Glomerular visceral epithelial cell (primary cell): ENCODE results near the gene CD34.
"Not testable (repeated sequence)": the region's sequence is repeated elsewhere in the genome, so short reads cannot be mapped to it uniquely, and the experiment has no call there.

Experiments used
- DNase-seq: peaks from one replicate; pipeline ENCODE4 v3.0.0-alpha.2; 2016; ENCODE audit errors: extremely low spot score

The CD34 gene

DNA sequence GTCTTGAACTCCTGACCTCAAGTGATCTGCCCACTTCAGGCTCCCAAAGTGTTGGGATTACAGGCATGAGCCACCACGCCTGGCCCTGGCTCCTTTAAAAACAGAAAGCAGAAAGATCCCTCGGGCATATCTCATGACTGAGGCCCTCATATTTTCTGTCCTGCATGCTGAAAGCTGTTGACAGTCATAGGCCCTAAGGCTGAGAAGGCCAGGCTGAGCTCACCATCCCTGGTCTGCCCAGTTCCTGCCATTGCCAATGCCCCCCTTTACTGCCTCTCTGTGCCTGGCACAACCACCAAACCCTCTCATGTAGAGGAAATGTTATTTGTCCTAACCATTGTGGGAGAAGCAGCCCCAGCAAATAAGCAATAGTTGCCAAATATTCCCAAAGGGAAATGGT lies 12.7 kb downstream of the CD34 start:
- no peak for DNase-seq

DNA sequence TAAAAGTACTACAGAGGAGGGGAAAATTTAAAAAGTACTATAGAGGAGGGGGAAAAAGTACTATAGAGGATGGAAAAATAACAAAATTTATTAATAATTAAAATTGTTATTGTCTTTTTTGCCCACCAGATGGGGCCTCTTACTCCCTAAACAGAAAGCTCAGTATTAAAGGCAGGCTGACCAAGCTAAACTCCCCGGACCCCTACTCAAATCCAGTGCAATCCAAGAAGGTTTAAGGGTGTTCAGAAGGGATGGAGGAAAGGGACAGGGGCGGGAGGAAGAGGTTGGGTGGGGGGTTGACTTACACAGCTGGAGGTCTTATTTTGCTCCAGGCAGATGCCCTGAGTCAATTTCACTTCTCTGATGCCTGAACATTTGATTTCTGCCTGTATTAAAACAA lies 13.7 kb downstream of the CD34 start:
- no peak for DNase-seq

DNA sequence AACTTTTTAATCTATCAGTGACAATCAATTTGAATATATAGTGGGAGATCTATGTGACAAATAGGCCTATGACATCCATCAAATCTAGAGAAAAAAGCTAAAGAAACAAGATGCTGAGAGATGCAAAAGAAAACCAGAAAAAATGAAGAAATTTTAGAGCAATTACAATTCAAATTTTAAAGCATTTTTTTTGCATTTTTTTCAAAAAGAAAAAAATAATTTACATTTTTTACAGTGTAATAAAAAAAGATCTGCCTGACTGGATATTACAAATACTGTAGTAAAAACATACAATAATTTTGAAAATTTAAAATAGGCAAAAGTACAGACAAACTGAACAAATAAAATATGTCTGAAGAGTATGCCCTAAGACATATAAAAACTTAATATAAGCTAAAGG lies 14.4 kb downstream of the CD34 start:
- DNase-seq: no peak

DNA sequence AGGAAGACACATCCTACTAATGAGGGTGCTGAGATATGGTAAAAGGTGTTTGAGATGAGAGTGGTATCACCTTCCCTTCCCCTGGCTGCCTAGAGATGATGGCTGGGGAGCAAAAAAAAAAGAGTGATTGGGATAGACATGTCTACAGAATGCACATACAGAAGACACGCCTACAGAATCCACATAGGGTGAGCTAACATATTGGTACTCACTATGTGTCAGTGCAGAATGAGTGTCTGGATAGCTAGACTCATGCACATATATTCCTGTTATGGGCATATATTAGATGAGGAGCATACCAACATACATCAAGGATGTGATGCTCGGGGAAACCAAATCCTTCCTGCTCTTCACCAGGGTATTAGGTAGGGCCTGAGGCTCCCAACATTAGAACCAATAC lies 16.2 kb downstream of the CD34 start:
- no peak for DNase-seq

DNA sequence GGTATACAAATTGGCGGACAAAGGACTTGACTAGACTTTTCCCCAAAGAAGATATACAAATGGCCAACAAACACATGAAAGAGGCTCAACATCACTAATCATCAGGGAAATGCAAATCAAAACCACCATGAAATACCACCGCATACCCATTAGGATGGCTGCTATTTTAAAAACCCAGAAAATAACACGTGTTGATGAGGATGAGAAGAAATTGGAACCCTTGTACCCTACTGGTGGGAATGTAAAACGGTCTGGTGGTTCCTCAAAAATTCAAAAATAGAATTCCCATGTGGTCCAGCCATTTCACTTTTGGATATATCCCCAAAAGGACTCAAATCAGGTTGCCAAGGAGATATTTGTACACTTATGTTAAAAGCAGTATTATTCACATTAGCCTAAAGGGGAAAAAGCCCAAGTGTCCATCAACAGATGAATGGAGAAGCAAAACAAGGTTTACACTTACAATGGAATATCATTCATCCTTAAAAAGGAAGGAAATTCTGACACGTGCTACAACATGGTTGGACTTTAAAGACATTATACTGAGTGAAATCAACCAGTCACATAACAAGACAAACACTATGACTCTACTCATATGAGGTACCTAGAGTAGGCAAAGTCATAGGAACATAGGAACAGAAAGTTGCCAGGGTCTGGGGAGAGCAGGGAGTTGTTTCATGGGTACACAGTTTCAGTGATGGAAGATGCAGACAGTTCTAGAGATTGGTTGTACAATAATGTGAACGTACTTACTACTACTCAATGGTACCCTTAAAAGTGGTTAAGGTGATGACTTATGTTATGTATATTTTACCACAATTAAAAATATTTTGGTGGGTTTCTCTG lies 17.0 kb downstream of the CD34 start:
- no peak for DNase-seq

DNA sequence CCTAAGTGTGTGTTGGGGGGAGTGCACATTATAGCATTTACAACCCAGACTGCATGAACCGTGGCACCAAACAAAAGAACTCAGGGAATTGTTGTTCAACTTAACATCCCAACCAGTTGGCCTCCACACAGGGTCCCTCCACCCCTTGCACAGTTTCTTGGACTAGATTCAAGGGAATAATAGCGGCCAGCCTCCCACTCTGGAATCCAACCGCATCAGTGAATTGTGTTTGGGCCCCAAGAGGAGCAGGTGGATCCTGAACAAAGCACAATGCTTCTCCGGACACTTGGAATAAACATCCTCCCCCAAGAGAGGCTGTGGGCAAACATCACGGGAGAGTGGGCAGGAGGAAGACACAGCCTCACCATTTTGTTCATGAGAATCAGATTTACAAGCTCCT lies 18.2 kb downstream of the CD34 start:
- DNase-seq: no peak

DNA sequence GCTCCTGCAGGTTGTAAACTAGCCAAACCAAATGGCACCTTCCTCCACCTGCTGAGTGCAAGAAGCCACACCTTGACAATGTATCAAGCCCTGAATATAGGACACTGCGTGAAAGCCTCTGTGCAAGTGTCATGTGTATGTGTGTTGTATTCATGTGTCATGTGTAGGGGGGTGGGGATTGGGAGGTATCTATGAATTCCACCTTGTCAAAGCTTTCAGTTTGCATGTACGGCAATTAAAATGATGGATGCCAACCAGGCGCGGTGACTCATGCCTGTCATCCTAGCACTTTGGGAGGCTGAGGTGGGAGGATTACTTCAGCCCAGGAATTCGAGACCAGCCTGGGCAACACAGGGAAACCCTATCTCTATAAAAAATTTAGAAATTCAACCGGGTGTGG lies 19.8 kb downstream of the CD34 start:
- no peak for DNase-seq

DNA sequence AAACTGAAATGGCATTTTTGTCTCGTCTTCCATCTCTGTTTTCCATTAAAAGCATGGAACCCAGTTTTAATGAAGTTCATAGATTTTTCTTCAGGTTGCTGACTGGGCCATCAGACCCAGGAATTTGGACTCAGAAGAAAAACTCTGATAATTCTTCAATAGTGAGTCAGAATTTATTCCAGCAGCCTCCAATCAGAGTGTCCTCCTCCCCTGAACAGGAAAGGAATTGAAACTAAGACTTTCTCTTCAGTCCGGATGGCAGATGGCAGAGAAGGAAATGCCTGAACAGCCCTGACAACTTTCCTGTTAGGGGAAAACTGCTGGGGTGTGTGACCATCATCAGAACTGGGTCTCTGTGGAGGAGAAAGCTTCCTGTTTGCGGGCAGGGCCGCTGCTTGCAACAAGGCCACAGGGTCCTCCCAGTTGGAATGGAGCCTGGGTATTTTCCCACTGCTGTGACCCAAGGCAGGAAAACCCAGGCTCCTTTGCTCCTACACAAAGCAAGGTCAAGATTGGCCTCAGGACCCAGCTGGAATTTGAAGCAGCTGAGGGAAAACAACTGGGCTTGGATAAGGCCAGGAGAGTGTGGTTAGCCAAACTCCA lies 20.7 kb downstream of the CD34 start:
- peak; percentile 84 for DNase-seq

DNA sequence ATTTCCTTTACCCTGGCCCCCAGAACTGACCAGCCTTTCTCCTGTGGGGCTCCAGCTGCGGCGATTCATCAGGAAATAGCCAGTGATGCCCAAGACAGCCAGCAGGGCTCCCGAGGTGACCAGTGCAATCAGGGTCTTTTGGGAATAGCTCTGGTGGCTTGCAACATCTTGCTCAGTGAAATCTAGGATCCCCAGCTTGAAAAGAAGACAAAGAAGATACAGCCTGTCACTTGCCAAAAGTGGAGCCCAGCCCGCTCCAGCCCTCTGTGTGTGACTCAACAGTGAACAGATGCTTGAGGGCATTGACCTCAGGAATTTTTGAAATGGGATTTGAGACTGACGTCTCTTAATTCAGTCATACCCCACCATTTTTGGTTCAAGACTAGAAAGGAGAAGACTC lies 22.3 kb downstream of the CD34 start:
- DNase-seq: no peak

DNA sequence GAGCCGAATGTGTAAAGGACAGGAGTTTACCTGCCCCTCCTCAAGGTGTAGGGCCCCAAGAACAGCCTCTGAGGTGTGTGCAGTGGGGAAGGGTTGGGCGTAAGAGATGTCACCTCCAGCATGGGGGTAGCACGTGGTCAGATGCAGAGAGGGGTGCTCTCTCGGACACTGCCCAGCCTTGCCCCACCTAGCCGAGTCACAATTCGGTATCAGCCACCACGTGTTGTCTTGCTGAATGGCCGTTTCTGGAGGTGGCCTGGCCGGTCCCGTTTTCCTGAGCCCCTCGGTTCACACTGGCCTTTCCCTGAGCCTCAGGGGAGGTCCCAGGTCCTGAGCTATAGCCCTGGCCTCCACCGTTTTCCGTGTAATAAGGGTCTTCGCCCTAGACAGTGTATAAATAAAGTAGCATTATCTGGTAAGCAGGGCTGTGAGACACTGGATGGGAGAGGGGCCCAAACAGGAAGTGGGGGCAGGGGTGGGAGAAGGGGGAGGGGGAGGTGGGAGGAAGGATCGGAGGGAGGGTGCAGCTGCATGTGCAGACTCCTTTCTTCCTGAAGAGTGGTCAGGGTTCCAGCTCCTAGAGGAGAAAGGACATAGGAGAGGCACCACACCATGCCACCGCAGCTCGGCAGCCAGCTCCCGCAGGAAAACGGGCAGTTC lies 23.3 kb downstream of the CD34 start:
- no peak for DNase-seq

DNA sequence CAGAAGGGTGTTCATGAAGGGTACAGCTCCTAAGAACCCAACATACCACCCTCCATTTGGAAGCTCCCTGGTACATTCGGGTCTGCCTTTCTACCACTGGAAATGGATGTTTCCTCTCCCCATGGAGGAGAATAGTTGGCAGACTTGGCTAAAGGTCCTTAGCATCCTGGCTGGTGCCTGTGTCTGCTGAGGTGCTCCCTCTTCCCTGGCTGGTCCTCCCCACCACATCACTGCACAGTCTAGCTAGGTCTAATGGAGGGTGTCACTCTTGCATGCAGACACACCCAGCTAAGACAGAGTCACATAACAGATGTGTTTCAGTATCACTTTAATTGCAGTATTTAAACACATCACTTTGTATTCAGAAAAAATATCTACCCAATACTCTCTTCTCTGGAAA lies 24.7 kb downstream of the CD34 start:
- no peak for DNase-seq

DNA sequence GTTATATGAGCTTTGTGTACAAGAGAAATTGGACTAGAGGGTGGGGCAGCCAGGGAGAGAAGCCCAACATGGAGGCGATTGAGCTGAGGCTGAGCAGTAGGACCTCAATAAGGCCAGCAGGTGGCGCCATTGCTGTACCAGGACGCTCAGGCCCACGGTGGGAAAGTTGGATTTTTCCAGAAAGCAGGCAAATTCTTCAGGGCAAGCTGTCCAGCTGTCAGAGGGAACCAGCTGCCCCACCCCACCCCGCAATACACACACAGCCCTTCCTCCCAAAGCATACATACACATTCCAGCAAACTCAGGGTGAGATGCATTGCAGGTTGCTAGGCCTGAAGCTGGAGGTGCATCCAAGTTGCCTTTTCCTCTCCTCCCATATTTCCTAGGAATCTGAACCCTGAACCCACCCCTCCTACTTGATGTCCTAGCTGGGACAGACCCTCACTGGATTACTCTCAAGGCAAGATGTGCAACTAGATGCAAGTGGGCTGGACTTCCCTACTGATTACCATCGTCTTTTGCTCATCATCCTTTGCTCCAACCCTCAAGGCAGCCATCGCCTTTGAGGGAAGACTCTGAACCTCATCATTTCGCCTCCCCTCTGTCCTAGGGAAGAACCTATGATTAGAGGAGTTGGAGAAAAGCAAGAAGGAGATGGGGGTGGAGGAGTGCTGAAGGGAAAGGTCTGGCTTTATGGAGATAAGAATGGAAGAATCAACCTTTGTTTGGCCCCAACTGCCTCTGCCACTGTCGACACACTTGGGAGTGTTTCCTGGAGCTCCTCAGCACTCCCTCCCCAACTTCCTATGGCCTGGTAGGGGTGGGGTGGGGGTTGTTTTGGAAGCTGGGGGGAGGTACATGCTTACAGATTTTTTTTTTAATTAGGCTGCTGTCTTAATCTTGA lies 25.5 kb downstream of the CD34 start:
- peak; percentile 86 for DNase-seq

DNA sequence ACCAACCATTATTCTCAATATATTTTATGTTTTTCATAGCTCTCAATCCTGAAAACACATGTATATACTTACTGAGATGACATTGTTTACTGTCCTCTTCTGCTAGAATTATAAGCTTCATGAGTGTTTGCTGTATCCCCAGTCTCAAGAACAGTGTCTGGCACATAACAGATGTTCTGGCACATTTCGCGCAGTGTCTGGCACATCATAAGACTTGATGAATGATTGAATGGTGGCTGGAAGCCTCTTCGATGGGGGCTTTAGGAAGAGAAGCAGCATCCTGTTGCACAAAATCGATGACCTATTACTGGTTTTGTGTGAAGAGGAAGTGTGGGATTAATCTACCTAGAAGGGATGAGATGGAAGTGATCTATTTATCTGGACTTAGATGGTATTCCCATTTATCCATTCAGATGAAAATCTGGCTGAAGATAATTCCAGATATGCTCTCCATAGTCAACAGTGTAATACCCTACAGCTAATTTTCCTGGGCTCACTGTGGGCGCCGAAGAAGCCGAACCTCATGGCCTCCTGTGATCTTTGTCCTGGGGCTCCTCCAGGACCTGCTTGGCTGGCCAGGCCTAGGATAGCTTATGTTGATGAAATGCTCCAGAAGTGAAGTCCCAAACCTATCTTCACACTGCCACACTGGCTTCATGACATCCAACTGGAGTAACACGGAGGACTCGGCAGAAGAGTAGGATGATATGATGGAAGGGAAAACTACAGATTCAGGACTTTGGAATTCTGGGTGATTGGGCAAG lies 26.5 kb downstream of the CD34 start:
- no peak for DNase-seq

DNA sequence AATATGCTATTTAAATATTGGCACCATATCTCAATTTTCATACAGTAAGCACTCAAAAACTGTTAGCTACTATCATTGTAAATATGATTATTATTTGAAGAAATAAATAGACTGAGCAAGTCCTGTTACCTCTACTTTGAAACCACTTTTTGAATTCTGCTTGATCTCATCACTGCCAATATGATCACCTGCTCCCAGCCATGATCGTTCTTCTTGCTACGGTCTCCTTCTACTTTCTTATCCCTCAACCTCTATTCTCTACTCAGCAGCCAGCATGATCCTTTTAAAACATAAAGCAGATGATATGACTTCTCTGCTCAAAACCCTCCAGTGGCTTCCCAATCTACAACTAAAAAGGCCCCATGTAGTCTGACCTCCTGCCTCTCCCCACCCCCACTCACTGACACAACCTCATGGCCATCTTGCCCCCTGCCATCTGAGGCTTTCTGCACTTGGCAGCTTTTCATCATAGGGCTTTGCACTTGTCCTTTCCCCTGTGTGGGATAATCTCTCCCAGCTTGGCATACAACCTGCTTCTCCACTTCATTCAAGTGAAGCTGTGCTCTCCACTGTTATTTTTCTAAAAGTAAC lies 27.2 kb downstream of the CD34 start:
- DNase-seq: no peak

DNA sequence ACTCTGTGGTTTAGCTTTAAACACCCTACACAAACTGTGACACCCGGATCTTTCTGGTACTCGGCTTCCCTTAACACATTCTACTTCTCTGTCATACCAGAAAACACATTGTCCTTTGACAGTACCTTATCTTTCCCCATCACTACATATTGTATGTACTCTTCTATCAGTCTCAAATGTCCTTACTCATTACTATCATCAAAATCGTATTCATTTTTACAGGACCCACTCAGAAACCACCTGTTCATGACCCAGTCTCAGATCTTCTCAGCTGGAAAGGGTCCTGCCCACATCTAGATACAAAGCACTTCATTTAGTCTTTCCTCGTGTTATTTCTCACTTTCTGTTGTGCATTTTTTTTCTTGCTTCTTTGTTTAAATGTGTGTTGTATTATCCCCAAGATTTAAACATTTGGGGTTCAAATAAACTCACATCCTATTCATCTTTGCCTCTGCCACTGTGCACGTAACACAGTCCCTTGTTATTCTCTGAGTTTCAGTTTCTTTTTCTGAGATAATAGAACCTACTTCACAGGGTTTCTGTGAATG lies 27.7 kb downstream of the CD34 start:
- DNase-seq: no peak

DNA sequence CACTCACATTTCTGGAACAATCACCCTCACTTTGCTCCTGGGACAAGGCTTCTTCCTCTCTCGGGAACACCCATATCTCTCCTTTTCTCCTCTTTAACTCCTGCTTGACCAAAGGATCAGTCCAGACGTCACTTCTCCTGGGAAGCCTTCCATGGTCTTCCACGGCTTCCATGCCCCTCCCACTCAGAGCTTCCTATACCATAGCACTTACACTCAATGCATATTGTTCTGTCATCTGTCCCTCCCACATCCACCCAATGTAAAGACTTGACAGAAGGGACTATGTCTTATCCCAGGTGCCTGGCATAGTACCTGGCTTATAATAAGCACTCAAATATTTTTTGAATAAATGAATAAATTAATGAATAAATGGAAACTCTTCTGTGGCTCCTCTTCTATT lies 28.2 kb downstream of the CD34 start:
- DNase-seq: no peak

DNA sequence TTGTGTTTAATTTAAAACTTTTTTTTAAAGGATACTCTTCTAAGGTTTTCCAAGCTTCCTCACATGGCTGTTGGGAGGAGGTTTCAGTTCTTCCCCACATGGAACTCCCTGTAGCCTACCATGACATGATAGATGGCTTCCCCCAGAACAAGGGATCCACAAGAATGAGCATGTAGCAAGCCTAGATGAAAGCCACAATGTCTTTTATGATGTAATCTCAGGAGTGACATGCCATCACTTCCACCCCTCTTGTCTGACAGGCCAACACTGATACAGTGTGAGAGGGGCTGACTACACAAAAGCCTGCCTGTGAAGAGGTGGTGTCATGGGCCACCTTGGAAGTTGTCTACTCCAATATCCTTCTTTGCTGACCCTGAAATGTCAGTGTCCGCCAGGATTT lies 32.0 kb downstream of the CD34 start:
- DNase-seq: no peak

DNA sequence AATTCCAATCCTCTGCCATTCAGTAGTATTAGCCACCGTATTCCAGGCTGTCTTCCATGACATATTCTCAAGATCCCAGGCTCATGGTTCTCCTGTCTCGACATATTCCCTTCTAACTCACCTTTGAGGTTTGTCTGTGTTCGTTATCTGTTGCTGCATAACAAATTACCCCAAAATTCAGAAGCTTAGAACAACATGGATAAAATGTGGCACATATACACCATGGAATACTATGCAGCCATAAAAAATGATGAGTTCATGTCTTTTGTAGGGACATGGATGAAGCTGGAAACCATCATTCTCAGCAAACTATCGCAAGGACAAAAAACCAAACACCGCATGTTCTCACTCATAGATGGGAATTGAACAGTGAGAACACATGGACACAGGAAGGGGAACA lies 33.0 kb downstream of the CD34 start:
- not testable (repeated sequence) for DNase-seq

DNA sequence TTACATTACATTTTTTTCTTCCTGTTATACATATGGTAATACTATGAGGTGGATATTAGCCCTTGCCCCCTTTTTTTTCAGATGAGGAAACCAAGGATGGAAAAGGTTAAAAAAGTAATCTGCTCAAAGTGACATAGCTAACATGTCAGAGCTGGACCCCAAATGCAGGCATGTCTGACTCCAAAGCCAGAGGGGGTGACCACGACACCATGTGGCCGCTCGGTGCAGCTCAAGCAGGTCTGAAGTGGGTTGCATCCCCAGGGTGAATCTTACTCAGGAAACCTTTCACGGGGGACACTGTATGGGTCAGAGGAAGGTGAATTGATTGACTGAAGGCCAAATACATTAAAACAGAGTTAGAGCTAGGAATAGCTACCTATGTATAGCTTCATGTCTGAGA lies 34.8 kb downstream of the CD34 start:
- no peak for DNase-seq

DNA sequence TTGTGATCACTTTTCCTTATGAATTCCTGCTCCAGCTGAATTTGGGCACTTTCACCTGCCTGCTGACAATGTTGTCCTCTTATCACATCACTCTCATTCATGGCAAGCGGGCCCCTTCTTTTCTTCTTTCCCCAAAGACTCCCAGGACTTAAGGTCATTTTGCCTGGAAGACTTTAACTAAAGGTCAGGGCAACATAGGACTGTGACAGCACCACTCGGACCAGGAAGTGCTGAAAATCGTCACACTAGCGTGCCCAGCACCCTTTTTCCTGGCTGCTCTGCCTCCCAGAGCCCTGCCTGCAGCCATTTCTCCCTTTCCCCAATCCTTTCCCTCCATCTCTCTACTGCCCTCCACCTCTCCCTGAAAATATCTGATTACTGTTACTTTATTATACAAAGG lies 35.4 kb downstream of the CD34 start:
- no peak for DNase-seq
